ENCODE data around the gene SERPINA4.

GRCh38 chr14:94602722-94603121 lies 41.5 kb downstream of the SERPINA4 start:
- no peak for TF ChIP-seq EZH2phosphoT487 (IDR thresholded peaks at IDR 0.05; ENCODE audit: borderline replicate concordance, low read depth)
- no peak for TF ChIP-seq CTCF (IDR thresholded peaks at IDR 0.05)
- TF ChIP-seq SIN3A (IDR thresholded peaks at IDR 0.05; ENCODE audit: borderline replicate concordance, low read depth, low read length) = no peak
- no peak for TF ChIP-seq YY1 (IDR thresholded peaks at IDR 0.05; ENCODE audit: low read depth)
- TF ChIP-seq MXI1 (IDR thresholded peaks at IDR 0.05; ENCODE audit: low read depth, low read length) = no peak
- TF ChIP-seq RFX5 (IDR thresholded peaks at IDR 0.05; ENCODE audit: low read length) = no peak
- no peak for TF ChIP-seq RAD21 (IDR thresholded peaks at IDR 0.05; ENCODE audit: low read length)
- TF ChIP-seq EP300 (IDR thresholded peaks at IDR 0.05; ENCODE audit: borderline replicate concordance in 1 of 2, low read depth in 1 of 2, low read length in 1 of 2) = no peak
- TF ChIP-seq CHD2 (IDR thresholded peaks at IDR 0.05; ENCODE audit: low read length, partially characterized antibody) = no peak
- TF ChIP-seq REST (IDR thresholded peaks at IDR 0.05; ENCODE audit: low read depth, low read length) = no peak
- TF ChIP-seq TCF12 (IDR thresholded peaks at IDR 0.05) = no peak
- no peak for TF ChIP-seq PBX3 (IDR thresholded peaks at IDR 0.05)

Measured in SK-N-SH (cell line).